OCI-LY7 (cell line): Measurements from ENCODE around the gene MAPT. TPM values are rescaled to one million over a fixed set of nuclear protein-coding genes. Genes with fewer than 3 reads are reported as not detected.

ENCODE experiments used
- BruUV-seq: library from RNA; stranded (reverse); fragments of 400-500 nt; replicated peaks from 2 replicates; lab custom pipeline; 2021; lab: Mats Ljungman, UMichigan
- CTCF ChIA-PET: fragments of 300-600 bp; sonication (Branson Sonifier 250); formaldehyde crosslinking; loops from one replicate; lab custom pipeline; 2022; ENCODE audit warnings: antibody characterized with exemption; ENCODE audit not compliant: unreplicated experiment; lab: Charles Lee
- POLR2A ChIA-PET: fragments of 300-600 bp; sonication (Branson Sonifier 250); formaldehyde crosslinking; loops from one replicate; lab custom pipeline; 2022; ENCODE audit warnings: antibody characterized with exemption; lab: Charles Lee
- DNase-seq: peaks from one replicate; pipeline ENCODE4 v3.0.0-alpha.2; 2015; ENCODE audit warnings: low spot score
- H2AFZ ChIP-seq: fragments of 200-600 bp; sonication (generic), shearing (Covaris generic); 2 replicates; pipeline ENCODE4 v1.6.1; 2014; ENCODE audit warnings: mild to moderate bottlenecking, antibody characterized with exemption, low read length, moderate library complexity
- H3K27ac ChIP-seq: fragments of 200-600 bp; sonication (generic); 2 replicates; pipeline ENCODE4 v1.5.1; 2014; ENCODE audit warnings: mixed run types, low read depth, mild to moderate bottlenecking, moderate library complexity, low read length, inconsistent platforms; ENCODE audit not compliant: poor library complexity, severe bottlenecking
- H3K36me3 ChIP-seq: fragments of 200-600 bp; sonication (generic); 2 replicates; pipeline ENCODE4 v1.6.1; 2014; ENCODE audit warnings: mild to moderate bottlenecking, antibody characterized with exemption, low read length, moderate library complexity, mixed read lengths; ENCODE audit not compliant: insufficient read depth
- H3K4me1 ChIP-seq: fragments of 200-600 bp; sonication (generic); 2 replicates; pipeline ENCODE4 v1.5.1; 2014; ENCODE audit warnings: mild to moderate bottlenecking, low read length; ENCODE audit not compliant: insufficient read depth, poor library complexity, severe bottlenecking
- H3K4me2 ChIP-seq: fragments of 200-600 bp; sonication (generic); 2 replicates; pipeline ENCODE4 v1.6.1; 2014; ENCODE audit warnings: mild to moderate bottlenecking, low read length
- H3K4me3 ChIP-seq: fragments of 200-600 bp; sonication (generic); 2 replicates; pipeline ENCODE4 v1.5.1; 2014; ENCODE audit warnings: mild to moderate bottlenecking, low read depth, low read length; ENCODE audit not compliant: poor library complexity, severe bottlenecking
- H3K79me2 ChIP-seq: fragments of 200-600 bp; sonication (generic); 2 replicates; pipeline ENCODE4 v1.6.1; 2016; ENCODE audit warnings: low read depth, mild to moderate bottlenecking, low read length, moderate library complexity, mixed read lengths; ENCODE audit not compliant: insufficient read depth
- H3K9me2 ChIP-seq: fragments of 200-600 bp; sonication (generic); 2 replicates; pipeline ENCODE4 v1.6.1; 2016; ENCODE audit warnings: mild to moderate bottlenecking, low read length, mixed read lengths; ENCODE audit not compliant: insufficient read depth
- H3K9me3 ChIP-seq: fragments of 200-600 bp; sonication (generic); 2 replicates; pipeline ENCODE4 v1.6.1; 2014; ENCODE audit warnings: mild to moderate bottlenecking, mixed run types, low read length, mixed read lengths
- H4K20me1 ChIP-seq: fragments of 200-600 bp; sonication (generic); 2 replicates; pipeline ENCODE4 v1.6.1; 2014; ENCODE audit warnings: mild to moderate bottlenecking, antibody characterized with exemption, low read length, moderate library complexity, mixed read lengths; ENCODE audit not compliant: insufficient read depth
- CTCF ChIP-seq: fragments of 200-600 bp; sonication (generic); conservative IDR thresholded peaks from 2 replicates; pipeline ENCODE4 v1.5.1; 2014; ENCODE audit warnings: mild to moderate bottlenecking, antibody characterized with exemption, low read length, moderate library complexity, mixed read lengths
- EZH2phosphoT487 ChIP-seq: fragments of 200-600 bp; sonication (generic); IDR thresholded peaks from 2 replicates; pipeline ENCODE4 v1.6.1; 2018; ENCODE audit warnings: low read depth, borderline replicate concordance, mild to moderate bottlenecking, mixed run types, antibody characterized with exemption, low read length, moderate library complexity, mixed read lengths
- intact Hi-C: fragments of 100-400 bp; cut with micrococcal nuclease; formaldehyde crosslinking; loops from one replicate; pipeline ENCODE4 v1.10.0; 2022; ENCODE audit not compliant: unreplicated experiment
- total RNA-seq, 2 experiments: library from RNA; depleted of rRNA in 1 of 2; stranded (reverse); fragments of >200 nt in 1 of 2; shearing (Covaris generic) in 1 of 2; gene quantifications; 2 replicates each; pipeline ENCODE4 v1.2.3, GENCODE V29; 2014 to 2022

Gene MAPT
- total RNA-seq, 2 experiments from 2014 or later, result 0.44 TPM; not detected in 1

- Histone ChIP-seq H2AFZ (no peak overlapping the region), H3K9me2 (no peaks in the 10 kb centered on the region), H3K4me3 (no peak overlapping the region), H3K4me2 (no peak overlapping the region), H3K36me3 (peaks cover 95% of the 10 kb centered on the region), H3K4me1 (peaks cover 7% of the 10 kb centered on the region), H3K79me2 (peaks cover 4% of the 10 kb centered on the region; the same call in 1 of the 2 replicates), H3K27ac (no peak overlapping the region), H3K9me3 (no peaks in the 10 kb centered on the region), H4K20me1 (no peaks in the 10 kb centered on the region)
- no peak for TF ChIP-seq EZH2phosphoT487
- CTCF ChIA-PET, result no interaction called here
- POLR2A ChIA-PET, result interaction anchor here (0.5 to 0.7 kb wide), 3 partner anchors 16 to 148 kb away, joined by 3 read pairs; no protein-coding TSS in a partner anchor
- BruUV-seq, result no TSS peak
- intact Hi-C loops, result no loop called here
- no peak for DNase-seq
Measured at GRCh38 chr17:46043606-46044005, 149.3 kb downstream of the MAPT start.

GRCh38 chr17:46044286-46044928 lies 150.1 kb downstream of the MAPT start:
- no peak overlapping the region for H3K4me2 ChIP-seq
- H2AFZ ChIP-seq, result no peak overlapping the region
- no peaks in the 10 kb centered on the region for H3K9me3 ChIP-seq
- H4K20me1 ChIP-seq, result no peaks in the 10 kb centered on the region
- DNase-seq, result peak; percentile 78
- H3K27ac ChIP-seq, result no peak overlapping the region
- CTCF ChIA-PET, result no interaction called here
- peaks cover 95% of the 10 kb centered on the region for H3K36me3 ChIP-seq
- no TSS peak for BruUV-seq
- intact Hi-C loops, result no loop called here
- H3K79me2 ChIP-seq, result peaks cover 4% of the 10 kb centered on the region; the same call in 1 of the 2 replicates
- POLR2A ChIA-PET, result interaction anchor here (0.5 to 0.6 kb wide), 2 partner anchors 15 to 147 kb away, joined by 3 read pairs; no protein-coding TSS in a partner anchor
- TF ChIP-seq CTCF (peak; percentile 97), EZH2phosphoT487 (no peak)
- no peaks in the 10 kb centered on the region for H3K9me2 ChIP-seq
- no peak overlapping the region for H3K4me3 ChIP-seq
- H3K4me1 ChIP-seq, result peaks cover 7% of the 10 kb centered on the region

- peaks cover 95% of the 10 kb centered on the region for H3K36me3 ChIP-seq
- intact Hi-C loops, result loop anchor here (5.0 kb wide), 1 partner anchor 147 kb away; the partner anchor contains the start of gene KANSL1
- TF ChIP-seq EZH2phosphoT487 (no peak), CTCF (no peak)
Measured at GRCh38 chr17:46044989-46045388, 150.6 kb downstream of the MAPT start.

More at GRCh38 chr17:46044989-46045388, 150.6 kb downstream of the MAPT start:
- no peak for DNase-seq
- Histone ChIP-seq H2AFZ (no peak overlapping the region), H4K20me1 (no peaks in the 10 kb centered on the region), H3K79me2 (peaks cover 4% of the 10 kb centered on the region; the same call in 1 of the 2 replicates), H3K27ac (no peak overlapping the region), H3K4me2 (no peak overlapping the region), H3K9me3 (no peaks in the 10 kb centered on the region), H3K4me3 (no peak overlapping the region), H3K4me1 (peaks cover 7% of the 10 kb centered on the region), H3K9me2 (no peaks in the 10 kb centered on the region)
- ChIA-PET POLR2A (no interaction called here), CTCF (no interaction called here)
- no TSS peak for BruUV-seq
